IMR-90 (cell line): ENCODE data around the gene MMD2. TPM values are rescaled to one million over a fixed set of nuclear protein-coding genes. Genes with fewer than 3 reads are reported as not detected.

Experiments used
- ATAC-seq: fragments of 200-7000 bp; cut with Tn5 transposase; 2 replicates; pipeline ENCODE4 v1.9.1; 2020; ENCODE audit warnings: low read depth, mild to moderate bottlenecking, moderate library complexity
- BruUV-seq: library from RNA; stranded (reverse); fragments of 400-500 nt; replicated peaks from 2 replicates; lab custom pipeline; 2021; lab: Mats Ljungman, UMichigan
- CTCF ChIA-PET: fragments of 300-600 bp; formaldehyde crosslinking; extraction: SDS; loops from one replicate; lab custom pipeline; 2021; ENCODE audit warnings: antibody characterized with exemption; lab: Yijun Ruan, JAX
- POLR2A ChIA-PET: fragments of 300-600 bp; sonication (Branson Sonifier 250); formaldehyde crosslinking; loops from one replicate; lab custom pipeline; 2022; ENCODE audit warnings: antibody characterized with exemption; ENCODE audit not compliant: unreplicated experiment; lab: Charles Lee
- DNase-seq: peaks from one replicate; pipeline ENCODE4 v3.0.0; 2013
- H2AFZ ChIP-seq: replicated peaks from 2 replicates; pipeline ENCODE3; 2013; ENCODE audit warnings: low read length, mild to moderate bottlenecking; ENCODE audit not compliant: poor library complexity
- H2AK5ac ChIP-seq: 2 replicates; pipeline ENCODE4 v1.6.1; 2013; ENCODE audit warnings: low read depth, low read length, inconsistent platforms
- H2AK9ac ChIP-seq: replicated peaks from 2 replicates; pipeline ENCODE3; 2013; ENCODE audit warnings: mild to moderate bottlenecking, low read depth, low read length, moderate library complexity; ENCODE audit not compliant: poor library complexity
- H2BK120ac ChIP-seq: 2 replicates; pipeline ENCODE4 v1.6.1; 2013; ENCODE audit warnings: low read depth, low read length, inconsistent platforms
- H2BK15ac ChIP-seq: 3 replicates; pipeline ENCODE4 v1.6.1; 2013; ENCODE audit warnings: low read depth, low read length, inconsistent platforms
- H2BK20ac ChIP-seq: 2 replicates; pipeline ENCODE4 v1.6.1; 2013; ENCODE audit warnings: low read depth, mild to moderate bottlenecking, inconsistent platforms, low read length, moderate library complexity
- H2BK5ac ChIP-seq: 2 replicates; pipeline ENCODE4 v1.6.1; 2013; ENCODE audit warnings: mild to moderate bottlenecking, low read depth, low read length, inconsistent platforms; ENCODE audit not compliant: poor library complexity, severe bottlenecking
- H3K14ac ChIP-seq: replicated peaks from 2 replicates; pipeline ENCODE4 v1.6.1; 2013; ENCODE audit warnings: low read depth, low read length, inconsistent platforms
- H3K18ac ChIP-seq: 2 replicates; pipeline ENCODE4 v1.6.1; 2013; ENCODE audit warnings: low read depth, low read length, control low read depth
- H3K23ac ChIP-seq: 2 replicates; pipeline ENCODE4 v1.6.1; 2013; ENCODE audit warnings: low read depth, low read length, inconsistent platforms
- H3K27ac ChIP-seq: 2 replicates; pipeline ENCODE4 v1.5.1; 2013; ENCODE audit warnings: mild to moderate bottlenecking, control low read depth, low read length; ENCODE audit not compliant: insufficient read depth
- H3K27me3 ChIP-seq: 2 replicates; pipeline ENCODE4 v1.6.1; 2013; ENCODE audit warnings: low read length; ENCODE audit not compliant: control insufficient read depth, insufficient read depth
- H3K36me3 ChIP-seq: 2 replicates; pipeline ENCODE4 v1.6.1; 2013; ENCODE audit warnings: low read length, mixed read lengths; ENCODE audit not compliant: control insufficient read depth, insufficient read depth
- H3K4ac ChIP-seq: 2 replicates; pipeline ENCODE4 v1.6.1; 2013; ENCODE audit warnings: low read depth, low read length, inconsistent platforms
- H3K4me1 ChIP-seq: 2 replicates; pipeline ENCODE4 v1.6.1; 2013; ENCODE audit warnings: low read length, mixed read lengths; ENCODE audit not compliant: control insufficient read depth, insufficient read depth
- H3K4me2 ChIP-seq: 2 replicates; pipeline ENCODE4 v1.6.1; 2013; ENCODE audit warnings: low read depth, mild to moderate bottlenecking, control low read depth, low read length, moderate library complexity
- H3K4me3 ChIP-seq: 2 replicates; pipeline ENCODE4 v1.5.1; 2013; ENCODE audit warnings: low read depth, mild to moderate bottlenecking, control low read depth, low read length, moderate library complexity; ENCODE audit not compliant: insufficient read depth
- H3K56ac ChIP-seq: 2 replicates; pipeline ENCODE4 v1.6.1; 2013; ENCODE audit warnings: low read length, inconsistent platforms; ENCODE audit not compliant: insufficient read depth; ENCODE audit errors: extremely low read depth
- H3K79me1 ChIP-seq, 2 experiments: 2 replicates each; pipeline ENCODE4 v1.6.1; 2013; ENCODE audit warnings: low read length in 2 of 2, inconsistent platforms in 1 of 2, low read depth in 1 of 2
- H3K9ac ChIP-seq: 2 replicates; pipeline ENCODE4 v1.6.1; 2013; ENCODE audit warnings: low read depth, low read length, control low read depth
- H3K9me1 ChIP-seq: 2 replicates; pipeline ENCODE4 v1.6.1; 2013; ENCODE audit warnings: low read length, inconsistent platforms; ENCODE audit not compliant: insufficient read depth
- H3K9me3 ChIP-seq: 2 replicates; pipeline ENCODE4 v1.6.1; 2013; ENCODE audit warnings: low read length; ENCODE audit not compliant: control insufficient read depth, insufficient read depth
- H4K20me1 ChIP-seq: 2 replicates; pipeline ENCODE4 v1.6.1; 2013; ENCODE audit warnings: low read length, inconsistent platforms; ENCODE audit not compliant: insufficient read depth
- H4K5ac ChIP-seq: 2 replicates; pipeline ENCODE4 v1.6.1; 2013; ENCODE audit warnings: mild to moderate bottlenecking, low read depth, low read length, control low read depth
- H4K8ac ChIP-seq, 2 experiments: 2 replicates each; pipeline ENCODE4 v1.6.1; 2013; ENCODE audit warnings: low read depth in 2 of 2, low read length in 2 of 2, control low read depth in 1 of 2, inconsistent platforms in 1 of 2
- H4K91ac ChIP-seq: 2 replicates; pipeline ENCODE4 v1.6.1; 2013; ENCODE audit warnings: low read depth, low read length, inconsistent platforms; ENCODE audit not compliant: insufficient read depth
- BHLHE40 ChIP-seq: fragments of 150-350 bp; IDR thresholded peaks from 2 replicates; pipeline ENCODE4 v1.6.1; 2016; ENCODE audit warnings: mild to moderate bottlenecking, low read depth, low read length
- CEBPB ChIP-seq: IDR thresholded peaks from 2 replicates; pipeline ENCODE4 v1.6.1; 2012; ENCODE audit warnings: low read depth, low read length, improper control_type of control experiment
- CHD1 ChIP-seq: IDR thresholded peaks from 2 replicates; pipeline ENCODE4 v1.6.1; 2012; ENCODE audit warnings: low read depth, low read length, improper control_type of control experiment
- ELK1 ChIP-seq: fragments of 150-350 bp; IDR thresholded peaks from 2 replicates; pipeline ENCODE4 v1.6.1; 2016; ENCODE audit warnings: low read depth, mild to moderate bottlenecking, low read length, moderate library complexity, borderline replicate concordance
- MAFK ChIP-seq: IDR thresholded peaks from 2 replicates; pipeline ENCODE4 v1.6.1; 2012; ENCODE audit warnings: low read depth, low read length, improper control_type of control experiment
- MAZ ChIP-seq: IDR thresholded peaks from 2 replicates; pipeline ENCODE4 v1.6.1; 2012; ENCODE audit warnings: low read depth, mild to moderate bottlenecking, low read length, improper control_type of control experiment, moderate library complexity, borderline replicate concordance
- MXI1 ChIP-seq: IDR thresholded peaks from 2 replicates; pipeline ENCODE4 v1.6.1; 2012; ENCODE audit warnings: low read depth, mild to moderate bottlenecking, low read length, moderate library complexity, borderline replicate concordance
- NFE2L2 ChIP-seq: fragments of 150-350 bp; IDR thresholded peaks from 2 replicates; pipeline ENCODE4 v1.6.1; 2016; ENCODE audit warnings: low read depth, mild to moderate bottlenecking, low read length
- POLR2A ChIP-seq: IDR thresholded peaks from 2 replicates; pipeline ENCODE4 v1.6.1; 2012; ENCODE audit warnings: mild to moderate bottlenecking, low read depth, low read length
- RAD21 ChIP-seq: IDR thresholded peaks from 2 replicates; pipeline ENCODE4 v1.6.1; 2012; ENCODE audit warnings: low read length, improper control_type of control experiment
- RCOR1 ChIP-seq: IDR thresholded peaks from 2 replicates; pipeline ENCODE4 v1.6.1; 2012; ENCODE audit warnings: mild to moderate bottlenecking, low read length, improper control_type of control experiment; ENCODE audit not compliant: insufficient replicate concordance
- RFX5 ChIP-seq: IDR thresholded peaks from 2 replicates; pipeline ENCODE4 v1.8.0; 2012; ENCODE audit warnings: low read depth, mild to moderate bottlenecking, low read length, moderate library complexity
- SMC3 ChIP-seq: fragments of 150-350 bp; IDR thresholded peaks from 2 replicates; pipeline ENCODE4 v1.6.1; 2016; ENCODE audit warnings: low read depth, mild to moderate bottlenecking, antibody characterized with exemption, low read length, moderate library complexity
- WGBS, 2 experiments: methylation state at CpG; one replicate each; pipeline versions ENCODE4 v1.1.5 to v1.1.7; 2013; ENCODE audit warnings: missing lambda C conversion rate in 2 of 2; ENCODE audit not compliant: insufficient read length in 1 of 2; ENCODE audit errors: extremely low coverage in 2 of 2; 5-methylcytosine and 5-hydroxymethylcytosine counted together
- dilution Hi-C: fragments of 300-500 bp; cut with HindIII; formaldehyde crosslinking; loops from one replicate; pipeline ENCODE4 v1.14.3; 2018; ENCODE audit warnings: low sequenced_read_pairs; ENCODE audit not compliant: unreplicated experiment
- in situ Hi-C: fragments of 300-500 bp; cut with MboI; formaldehyde crosslinking; loops from 3 replicates; pipeline ENCODE4 v1.14.3; 2019; ENCODE audit warnings: low sequenced_read_pairs, inconsistent platforms, mixed read lengths
- intact Hi-C: fragments of 100-400 bp; cut with micrococcal nuclease; formaldehyde crosslinking; loops from 2 replicates; pipeline ENCODE4 v1.10.0; 2022
- polyA plus RNA-seq, 3 experiments: library from polyadenylated mRNA; depleted of rRNA; stranded (reverse); fragments of >200 nt; gene quantifications; 2 replicates each; pipeline ENCODE4 v1.2.3, GENCODE V29; 2012; ENCODE audit warnings: low replicate concordance in 1 of 3
- total RNA-seq: library from RNA; depleted of rRNA; stranded (reverse); fragments of >200 nt; gene quantifications from 2 replicates; pipeline ENCODE4 v1.2.3, GENCODE V29; 2012
- TF ChIP-seq, protein P1 (sequence below): conservative IDR thresholded peaks from 2 replicates; pipeline ENCODE4 v1.5.1; 2012; ENCODE audit warnings: mild to moderate bottlenecking, low read depth, low read length, improper control_type of control experiment
- TF ChIP-seq, protein P2 (sequence below): fragments of 150-350 bp; IDR thresholded peaks from 2 replicates; pipeline ENCODE4 v1.6.1; 2017; ENCODE audit warnings: mild to moderate bottlenecking, antibody characterized with exemption, low read length, low read depth

Gene MMD2
- total and polyA plus RNA-seq, 2 of the 4 experiments (the other 2 are of a cell fraction): not detected

- no peak overlapping the region for H2BK20ac ChIP-seq
- no peak overlapping the region for H4K8ac ChIP-seq
- ATAC-seq (no peak), DNase-seq (no peak)
- in situ Hi-C loops (no loop called here), intact Hi-C loops (no loop called here), dilution Hi-C loops (no loop called here)
- no peak overlapping the region for H2BK5ac ChIP-seq
- H4K20me1 ChIP-seq: no peaks in the 10 kb centered on the region; the same call in 1 of the 2 replicates
- no peaks in the 10 kb centered on the region for H3K27me3 ChIP-seq
- peaks cover 0 to 6% of the 10 kb centered on the region in 2 experiments; a peak in 3 of 4 replicates for H3K79me1 ChIP-seq
- H2BK15ac ChIP-seq: no peak overlapping the region
- H3K36me3 ChIP-seq: peaks cover 52% of the 10 kb centered on the region
- no peak overlapping the region for H2BK120ac ChIP-seq
- no TSS peak for BruUV-seq
- POLR2A ChIA-PET: no interaction called here
- H3K9ac ChIP-seq: no peak overlapping the region
- no peak for TF ChIP-seq RAD21
- TF ChIP-seq RCOR1: no peak
- TF ChIP-seq NFE2L2: no peak
- TF ChIP-seq MAFK: no peak
- TF ChIP-seq RFX5: no peak
- TF ChIP-seq, protein P1, sequence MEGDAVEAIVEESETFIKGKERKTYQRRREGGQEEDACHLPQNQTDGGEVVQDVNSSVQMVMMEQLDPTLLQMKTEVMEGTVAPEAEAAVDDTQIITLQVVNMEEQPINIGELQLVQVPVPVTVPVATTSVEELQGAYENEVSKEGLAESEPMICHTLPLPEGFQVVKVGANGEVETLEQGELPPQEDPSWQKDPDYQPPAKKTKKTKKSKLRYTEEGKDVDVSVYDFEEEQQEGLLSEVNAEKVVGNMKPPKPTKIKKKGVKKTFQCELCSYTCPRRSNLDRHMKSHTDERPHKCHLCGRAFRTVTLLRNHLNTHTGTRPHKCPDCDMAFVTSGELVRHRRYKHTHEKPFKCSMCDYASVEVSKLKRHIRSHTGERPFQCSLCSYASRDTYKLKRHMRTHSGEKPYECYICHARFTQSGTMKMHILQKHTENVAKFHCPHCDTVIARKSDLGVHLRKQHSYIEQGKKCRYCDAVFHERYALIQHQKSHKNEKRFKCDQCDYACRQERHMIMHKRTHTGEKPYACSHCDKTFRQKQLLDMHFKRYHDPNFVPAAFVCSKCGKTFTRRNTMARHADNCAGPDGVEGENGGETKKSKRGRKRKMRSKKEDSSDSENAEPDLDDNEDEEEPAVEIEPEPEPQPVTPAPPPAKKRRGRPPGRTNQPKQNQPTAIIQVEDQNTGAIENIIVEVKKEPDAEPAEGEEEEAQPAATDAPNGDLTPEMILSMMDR: no peak
- TF ChIP-seq, protein P2, sequence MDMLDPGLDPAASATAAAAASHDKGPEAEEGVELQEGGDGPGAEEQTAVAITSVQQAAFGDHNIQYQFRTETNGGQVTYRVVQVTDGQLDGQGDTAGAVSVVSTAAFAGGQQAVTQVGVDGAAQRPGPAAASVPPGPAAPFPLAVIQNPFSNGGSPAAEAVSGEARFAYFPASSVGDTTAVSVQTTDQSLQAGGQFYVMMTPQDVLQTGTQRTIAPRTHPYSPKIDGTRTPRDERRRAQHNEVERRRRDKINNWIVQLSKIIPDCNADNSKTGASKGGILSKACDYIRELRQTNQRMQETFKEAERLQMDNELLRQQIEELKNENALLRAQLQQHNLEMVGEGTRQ: no peak
- no peak for TF ChIP-seq MXI1
- TF ChIP-seq CHD1: no peak
- no peak for TF ChIP-seq POLR2A
- no peak for TF ChIP-seq ELK1
- TF ChIP-seq SMC3: no peak
- TF ChIP-seq CEBPB: no peak
- no peak for TF ChIP-seq BHLHE40
- no peak for TF ChIP-seq MAZ
- no peak overlapping the region for H3K27ac ChIP-seq
- H3K18ac ChIP-seq: no peak overlapping the region
- H3K4me2 ChIP-seq: no peak overlapping the region
- H3K14ac ChIP-seq: no peak overlapping the region
- no peaks in the 10 kb centered on the region for H3K4me1 ChIP-seq
- no peak overlapping the region for H2AFZ ChIP-seq
- H2AK9ac ChIP-seq: no peak overlapping the region
- no CpG with 5 or more reads among the region's 7 CpGs for WGBS, 2 experiments
- no peak overlapping the region for H2AK5ac ChIP-seq
- no peak overlapping the region for H4K5ac ChIP-seq
- no peak overlapping the region for H3K4me3 ChIP-seq
- H3K4ac ChIP-seq: no peak overlapping the region
- H3K23ac ChIP-seq: no peak overlapping the region
- no peaks in the 10 kb centered on the region for H3K9me1 ChIP-seq
- CTCF ChIA-PET: interaction anchor here (1.3 kb wide), 1 partner anchor 25 kb away, joined by 4 read pairs; no protein-coding TSS in a partner anchor
- no peak overlapping the region for H4K91ac ChIP-seq
- no peaks in the 10 kb centered on the region for H3K9me3 ChIP-seq
- no peak overlapping the region for H3K56ac ChIP-seq
Observed at GRCh38 chr7:4998910-4999309, 39.9 kb upstream of the MMD2 start.
